HG03565 (cell line): ENCODE data around the gene SLC29A3.
"Not testable (repeated sequence)": the region's sequence is repeated elsewhere in the genome, so short reads cannot be mapped to it uniquely, and the experiment has no call there.

ENCODE experiments used
- ATAC-seq: cut with Tn5 transposase; IDR thresholded peaks from one replicate; pipeline ENCODE4 v1.9.1; 2021; ENCODE audit warnings: mild to moderate bottlenecking, moderate library complexity; ENCODE audit not compliant: unreplicated experiment

The SLC29A3 gene

DNA sequence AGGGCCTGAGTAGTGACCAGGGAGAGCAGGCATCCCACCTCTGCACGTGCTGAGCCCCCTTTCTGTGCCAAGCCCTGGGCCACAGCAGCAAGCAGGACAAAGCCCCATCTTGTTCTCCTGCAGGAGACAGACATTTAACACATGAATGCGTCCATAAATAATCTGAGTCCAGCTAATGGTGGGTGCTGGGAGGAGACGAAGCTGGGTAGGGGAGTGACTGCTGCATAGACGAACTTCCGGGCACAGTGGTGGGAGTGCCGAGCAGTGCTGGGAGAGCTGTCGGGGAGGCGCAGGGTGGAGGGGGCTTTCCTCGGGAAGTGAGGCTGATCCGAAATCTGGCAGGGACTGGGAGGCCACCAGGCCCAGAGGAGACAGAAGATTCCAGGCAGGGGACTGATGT, 35.2 kb upstream of the SLC29A3 start:
- no peak for ATAC-seq

GRCh38 chr10:71284544-71285179, 34.4 kb upstream of the SLC29A3 start:
- no peak for ATAC-seq

- ATAC-seq = no peak
Observed at GRCh38 chr10:71285180-71285545, 33.9 kb upstream of the SLC29A3 start.

DNA sequence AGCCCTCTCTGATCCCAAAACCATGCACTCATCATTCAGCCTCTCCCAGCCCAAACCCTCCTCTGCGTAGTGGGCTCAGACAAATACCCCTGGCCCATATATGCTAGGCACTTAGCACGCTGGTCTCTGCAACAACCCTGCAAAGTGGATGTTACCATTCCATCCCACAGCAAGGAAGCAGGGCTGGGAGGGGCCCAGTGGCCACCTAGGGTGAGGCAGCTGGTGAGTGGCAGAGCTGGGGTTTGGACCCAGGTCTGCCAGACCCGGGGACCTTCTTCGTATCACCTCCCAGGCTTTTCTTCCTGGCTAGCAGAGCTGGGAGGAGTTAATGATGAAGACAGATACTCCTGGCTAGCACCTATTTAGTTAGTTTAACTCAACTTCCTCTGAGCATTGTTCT, 33.1 kb upstream of the SLC29A3 start:
- no peak for ATAC-seq

GRCh38 chr10:71286521-71287294, 32.4 kb upstream of the SLC29A3 start:
- no peak for ATAC-seq

- ATAC-seq = no peak
Observed at GRCh38 chr10:71287456-71287855, 31.6 kb upstream of the SLC29A3 start.

- no peak for ATAC-seq
Observed at GRCh38 chr10:71288461-71288860, 30.6 kb upstream of the SLC29A3 start.

GRCh38 chr10:71289421-71290130, 29.5 kb upstream of the SLC29A3 start:
- ATAC-seq = no peak

- no peak for ATAC-seq
Observed at GRCh38 chr10:71290331-71290730, 28.7 kb upstream of the SLC29A3 start.

GRCh38 chr10:71290806-71291527, 28.1 kb upstream of the SLC29A3 start:
- no peak for ATAC-seq

DNA sequence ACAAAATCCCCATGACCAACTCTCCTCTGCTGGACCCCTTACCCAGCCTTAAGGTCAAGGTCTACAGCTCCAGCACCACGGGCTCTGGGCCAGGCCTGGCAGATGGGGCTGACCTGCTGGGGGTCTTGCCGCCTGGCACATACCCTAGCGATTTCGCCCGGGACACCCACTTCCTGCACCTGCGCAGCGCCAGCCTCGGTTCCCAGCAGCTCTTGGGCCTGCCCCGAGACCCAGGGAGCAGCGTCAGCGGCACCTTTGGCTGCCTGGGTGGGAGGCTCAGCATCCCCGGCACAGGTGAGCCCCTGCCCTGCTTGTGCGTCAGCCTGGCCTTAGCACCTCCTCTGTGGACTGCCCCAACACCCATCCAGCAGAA, 27.5 kb upstream of the SLC29A3 start:
- ATAC-seq = no peak

- ATAC-seq = no peak
Observed at GRCh38 chr10:71292624-71293445, 26.2 kb upstream of the SLC29A3 start.

DNA sequence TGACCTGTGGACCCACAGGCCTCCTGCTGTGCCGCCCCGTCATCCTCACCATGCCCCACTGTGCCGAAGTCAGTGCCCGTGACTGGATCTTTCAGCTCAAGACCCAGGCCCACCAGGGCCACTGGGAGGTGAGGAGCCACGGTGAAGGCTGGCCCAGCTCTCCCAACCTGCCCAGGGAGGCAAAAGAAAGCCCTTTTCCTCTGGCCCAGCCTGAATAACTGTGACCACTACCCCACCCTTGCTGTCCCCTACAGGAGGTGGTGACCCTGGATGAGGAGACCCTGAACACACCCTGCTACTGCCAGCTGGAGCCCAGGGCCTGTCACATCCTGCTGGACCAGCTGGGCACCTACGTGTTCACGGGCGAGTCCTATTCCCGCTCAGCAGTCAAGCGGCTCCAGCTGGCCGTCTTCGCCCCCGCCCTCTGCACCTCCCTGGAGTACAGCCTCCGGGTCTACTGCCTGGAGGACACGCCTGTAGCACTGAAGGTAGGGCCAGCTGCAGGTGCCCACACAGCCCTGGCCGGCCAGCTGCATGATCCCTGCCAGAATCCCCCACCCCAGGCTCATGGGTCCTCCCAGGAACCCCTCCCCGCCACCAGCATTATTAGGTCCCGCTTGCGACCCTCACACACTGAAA, 25.5 kb upstream of the SLC29A3 start:
- no peak for ATAC-seq

GRCh38 chr10:71294091-71294561, 24.9 kb upstream of the SLC29A3 start:
- no peak for ATAC-seq

- no peak for ATAC-seq
Observed at GRCh38 chr10:71294856-71295255, 24.2 kb upstream of the SLC29A3 start.

GRCh38 chr10:71295641-71296040, 23.4 kb upstream of the SLC29A3 start:
- ATAC-seq = no peak

- no peak for ATAC-seq
Observed at GRCh38 chr10:71296086-71296485, 23.0 kb upstream of the SLC29A3 start.

GRCh38 chr10:71296811-71297210, 22.2 kb upstream of the SLC29A3 start:
- not testable (repeated sequence) for ATAC-seq

GRCh38 chr10:71297343-71297742, 21.7 kb upstream of the SLC29A3 start:
- ATAC-seq = no peak
